Measurements from ENCODE around the gene ZYG11B. TPM values are rescaled to one million over a fixed set of nuclear protein-coding genes. Genes with fewer than 3 reads are reported as not detected.

The ZYG11B gene
- total and polyA plus RNA-seq, 9 of the 15 experiments (the other 6 are each of a cell fraction or from before 2014, with no cell fraction given), result 4.9 to 22.2 (median 12.2) TPM

- TF ChIP-seq TFAM (CRISPR knock-in tag; conservative IDR thresholded peaks at IDR 0.05) (no peak), ZNF282 (CRISPR knock-in tag; IDR thresholded peaks at IDR 0.05) (no peak), HCFC1 (IDR thresholded peaks at IDR 0.05; ENCODE audit: low read depth, low read length) (no peak), ZNF57 (CRISPR knock-in tag; IDR thresholded peaks at IDR 0.05) (no peak), GATAD2B (IDR thresholded peaks at IDR 0.05; ENCODE audit: borderline replicate concordance) (no peak), MAFG (tag; conservative IDR thresholded peaks at IDR 0.05) (no peak)
- TF ChIP-seq, protein P1, sequence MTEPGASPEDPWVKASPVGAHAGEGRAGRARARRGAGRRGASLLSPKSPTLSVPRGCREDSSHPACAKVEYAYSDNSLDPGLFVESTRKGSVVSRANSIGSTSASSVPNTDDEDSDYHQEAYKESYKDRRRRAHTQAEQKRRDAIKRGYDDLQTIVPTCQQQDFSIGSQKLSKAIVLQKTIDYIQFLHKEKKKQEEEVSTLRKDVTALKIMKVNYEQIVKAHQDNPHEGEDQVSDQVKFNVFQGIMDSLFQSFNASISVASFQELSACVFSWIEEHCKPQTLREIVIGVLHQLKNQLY (CRISPR knock-in tag; conservative IDR thresholded peaks at IDR 0.05), result no peak
- TF ChIP-seq, protein P2, sequence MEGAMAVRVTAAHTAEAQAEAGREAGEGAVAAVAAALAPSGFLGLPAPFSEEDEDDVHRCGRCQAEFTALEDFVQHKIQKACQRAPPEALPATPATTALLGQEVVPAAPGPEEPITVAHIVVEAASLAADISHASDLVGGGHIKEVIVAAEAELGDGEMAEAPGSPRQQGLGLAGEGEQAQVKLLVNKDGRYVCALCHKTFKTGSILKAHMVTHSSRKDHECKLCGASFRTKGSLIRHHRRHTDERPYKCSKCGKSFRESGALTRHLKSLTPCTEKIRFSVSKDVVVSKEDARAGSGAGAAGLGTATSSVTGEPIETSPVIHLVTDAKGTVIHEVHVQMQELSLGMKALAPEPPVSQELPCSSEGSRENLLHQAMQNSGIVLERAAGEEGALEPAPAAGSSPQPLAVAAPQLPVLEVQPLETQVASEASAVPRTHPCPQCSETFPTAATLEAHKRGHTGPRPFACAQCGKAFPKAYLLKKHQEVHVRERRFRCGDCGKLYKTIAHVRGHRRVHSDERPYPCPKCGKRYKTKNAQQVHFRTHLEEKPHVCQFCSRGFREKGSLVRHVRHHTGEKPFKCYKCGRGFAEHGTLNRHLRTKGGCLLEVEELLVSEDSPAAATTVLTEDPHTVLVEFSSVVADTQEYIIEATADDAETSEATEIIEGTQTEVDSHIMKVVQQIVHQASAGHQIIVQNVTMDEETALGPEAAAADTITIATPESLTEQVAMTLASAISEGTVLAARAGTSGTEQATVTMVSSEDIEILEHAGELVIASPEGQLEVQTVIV (CRISPR knock-in tag; IDR thresholded peaks at IDR 0.05; ENCODE audit: borderline replicate concordance), result no peak
- TF ChIP-seq, protein P3, sequence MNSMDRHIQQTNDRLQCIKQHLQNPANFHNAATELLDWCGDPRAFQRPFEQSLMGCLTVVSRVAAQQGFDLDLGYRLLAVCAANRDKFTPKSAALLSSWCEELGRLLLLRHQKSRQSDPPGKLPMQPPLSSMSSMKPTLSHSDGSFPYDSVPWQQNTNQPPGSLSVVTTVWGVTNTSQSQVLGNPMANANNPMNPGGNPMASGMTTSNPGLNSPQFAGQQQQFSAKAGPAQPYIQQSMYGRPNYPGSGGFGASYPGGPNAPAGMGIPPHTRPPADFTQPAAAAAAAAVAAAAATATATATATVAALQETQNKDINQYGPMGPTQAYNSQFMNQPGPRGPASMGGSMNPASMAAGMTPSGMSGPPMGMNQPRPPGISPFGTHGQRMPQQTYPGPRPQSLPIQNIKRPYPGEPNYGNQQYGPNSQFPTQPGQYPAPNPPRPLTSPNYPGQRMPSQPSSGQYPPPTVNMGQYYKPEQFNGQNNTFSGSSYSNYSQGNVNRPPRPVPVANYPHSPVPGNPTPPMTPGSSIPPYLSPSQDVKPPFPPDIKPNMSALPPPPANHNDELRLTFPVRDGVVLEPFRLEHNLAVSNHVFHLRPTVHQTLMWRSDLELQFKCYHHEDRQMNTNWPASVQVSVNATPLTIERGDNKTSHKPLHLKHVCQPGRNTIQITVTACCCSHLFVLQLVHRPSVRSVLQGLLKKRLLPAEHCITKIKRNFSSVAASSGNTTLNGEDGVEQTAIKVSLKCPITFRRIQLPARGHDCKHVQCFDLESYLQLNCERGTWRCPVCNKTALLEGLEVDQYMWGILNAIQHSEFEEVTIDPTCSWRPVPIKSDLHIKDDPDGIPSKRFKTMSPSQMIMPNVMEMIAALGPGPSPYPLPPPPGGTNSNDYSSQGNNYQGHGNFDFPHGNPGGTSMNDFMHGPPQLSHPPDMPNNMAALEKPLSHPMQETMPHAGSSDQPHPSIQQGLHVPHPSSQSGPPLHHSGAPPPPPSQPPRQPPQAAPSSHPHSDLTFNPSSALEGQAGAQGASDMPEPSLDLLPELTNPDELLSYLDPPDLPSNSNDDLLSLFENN (IDR thresholded peaks at IDR 0.05; ENCODE audit: low read depth in 2 of 2, low read length in 2 of 2), result no peak
Measured at GRCh38 chr1:52771384-52771783, 45.1 kb downstream of the ZYG11B start (continued).

Data from K562 (cell line).